Measurements from ENCODE around the gene PNMA8C. TPM values are rescaled to one million over a fixed set of nuclear protein-coding genes. Genes with fewer than 3 reads are reported as not detected.

Gene PNMA8C
- polyA plus RNA-seq, 1 of the 3 experiments (the other 2 are of a cell fraction): 1.3 TPM

- Histone ChIP-seq H3F3A (replicated peaks; ENCODE audit: insufficient read depth) (peaks cover 28% of the 10 kb centered on the region), H3K9me3 (no peaks in the 10 kb centered on the region), H3K27ac (ENCODE audit: low read depth in 2 of 2, low read length in 1 of 2) (no peak overlapping the region), H3K9ac (no peak overlapping the region), H4K20me1 (ENCODE audit: insufficient read depth) (no peaks in the 10 kb centered on the region), H3K4me3 (ENCODE audit: low read depth in 2 of 2, low read length in 1 of 2) (no peak overlapping the region), H3K4me1 (ENCODE audit: control insufficient read depth in 1 of 2, insufficient read depth in 2 of 2, low read depth in 1 of 2, low read length in 1 of 2) (peaks cover 0 to 11% of the 10 kb centered on the region in 2 experiments; a peak in 2 of 4 replicates), H3K79me2 (ENCODE audit: insufficient read depth) (no peaks in the 10 kb centered on the region), H3K27me3 (ENCODE audit: insufficient read depth) (no peaks in the 10 kb centered on the region), H3K36me3 (replicated peaks in 1 of 2; ENCODE audit: control insufficient read depth in 1 of 2, insufficient read depth in 2 of 2, low read length in 1 of 2) (peaks cover 0 to 8% of the 10 kb centered on the region in 2 experiments), H3K9me2 (no peaks in the 10 kb centered on the region), H3K4me2 (no peak overlapping the region), H2AFZ (ENCODE audit: low read depth) (no peak overlapping the region)
- no peak for TF ChIP-seq EZH2phosphoT487 (IDR thresholded peaks at IDR 0.05; ENCODE audit: borderline replicate concordance, low read depth)
- whole genome bisulfite sequencing (ENCODE audit: low lambda C conversion rate): 86% methylated on average over 7 of the region's 7 CpGs
- POLR2A ChIA-PET: no interaction called here
- no peak for DNase-seq
- CTCF ChIA-PET: interaction anchor here (0.6 to 3.1 kb wide), 4 partner anchors 14 to 68 kb away, joined by 3 to 17 read pairs (median 4); no protein-coding TSS in a partner anchor
These were observed 34.8 kb upstream of the PNMA8C start for GRCh38 chr19:46463516-46463915.

DNA sequence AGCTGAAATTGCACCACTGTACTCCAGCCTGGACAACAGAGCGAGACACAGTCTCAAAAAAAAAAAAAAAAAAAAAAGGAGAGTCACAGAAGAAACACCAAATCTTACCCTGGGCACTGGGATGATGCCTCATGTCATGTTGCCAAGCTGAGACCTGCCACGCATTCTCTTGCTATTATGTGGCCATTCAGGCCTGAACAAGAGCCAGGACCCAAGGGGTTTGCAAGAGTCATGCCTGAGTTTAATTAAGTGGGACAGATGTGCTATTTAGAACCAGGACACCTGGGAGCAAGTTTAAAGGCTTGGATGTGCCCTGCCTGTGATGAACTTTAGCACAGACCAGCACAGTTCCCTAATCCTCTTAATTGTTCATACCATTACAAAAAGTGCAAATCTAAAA lies 32.8 kb upstream of the PNMA8C start:
- Histone ChIP-seq H3F3A (replicated peaks; ENCODE audit: insufficient read depth) (peaks cover 13% of the 10 kb centered on the region), H3K4me3 (ENCODE audit: low read depth in 2 of 2, low read length in 1 of 2) (no peak overlapping the region), H3K27me3 (ENCODE audit: insufficient read depth) (no peaks in the 10 kb centered on the region), H3K4me2 (no peak overlapping the region), H3K9me3 (no peaks in the 10 kb centered on the region), H3K36me3 (replicated peaks in 1 of 2; ENCODE audit: control insufficient read depth in 1 of 2, insufficient read depth in 2 of 2, low read length in 1 of 2) (no peaks in the 10 kb centered on the region), H2AFZ (ENCODE audit: low read depth) (no peak overlapping the region), H3K9ac (no peak overlapping the region), H3K79me2 (ENCODE audit: insufficient read depth) (no peaks in the 10 kb centered on the region), H3K4me1 (ENCODE audit: control insufficient read depth in 1 of 2, insufficient read depth in 2 of 2, low read depth in 1 of 2, low read length in 1 of 2) (peaks cover 0 to 4% of the 10 kb centered on the region in 2 experiments; a peak in 2 of 4 replicates), H3K27ac (ENCODE audit: low read depth in 2 of 2, low read length in 1 of 2) (no peak overlapping the region), H3K9me2 (no peaks in the 10 kb centered on the region), H4K20me1 (ENCODE audit: insufficient read depth) (no peaks in the 10 kb centered on the region)
- ChIA-PET CTCF (interaction anchor here (0.9 to 2.3 kb wide), 5 partner anchors 9 to 66 kb away, joined by 3 to 9 read pairs (median 5); no protein-coding TSS in a partner anchor), POLR2A (no interaction called here)
- no peak for DNase-seq
- no peak for TF ChIP-seq ELF1 (IDR thresholded peaks at IDR 0.05)
- peak; percentile 37; the same call in 1 of the 2 replicates for TF ChIP-seq NFIC (IDR thresholded peaks at IDR 0.05; ENCODE audit: borderline replicate concordance)
- peak; percentile 63; the same call in 1 of the 2 replicates for TF ChIP-seq TCF12 (IDR thresholded peaks at IDR 0.05)
- TF ChIP-seq, protein P1, sequence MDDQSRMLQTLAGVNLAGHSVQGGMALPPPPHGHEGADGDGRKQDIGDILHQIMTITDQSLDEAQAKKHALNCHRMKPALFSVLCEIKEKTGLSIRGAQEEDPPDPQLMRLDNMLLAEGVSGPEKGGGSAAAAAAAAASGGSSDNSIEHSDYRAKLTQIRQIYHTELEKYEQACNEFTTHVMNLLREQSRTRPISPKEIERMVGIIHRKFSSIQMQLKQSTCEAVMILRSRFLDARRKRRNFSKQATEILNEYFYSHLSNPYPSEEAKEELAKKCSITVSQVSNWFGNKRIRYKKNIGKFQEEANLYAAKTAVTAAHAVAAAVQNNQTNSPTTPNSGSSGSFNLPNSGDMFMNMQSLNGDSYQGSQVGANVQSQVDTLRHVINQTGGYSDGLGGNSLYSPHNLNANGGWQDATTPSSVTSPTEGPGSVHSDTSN (IDR thresholded peaks at IDR 0.05): peak; percentile 64; the same call in 1 of the 2 replicates
- WGBS (ENCODE audit: low lambda C conversion rate): 89% methylated on average over 2 of the region's 2 CpGs

- Histone ChIP-seq H2AFZ (ENCODE audit: low read depth) (no peak overlapping the region), H3K79me2 (ENCODE audit: insufficient read depth) (no peaks in the 10 kb centered on the region), H3K9me3 (no peaks in the 10 kb centered on the region), H3F3A (replicated peaks; ENCODE audit: insufficient read depth) (peaks cover 7% of the 10 kb centered on the region), H3K4me3 (ENCODE audit: low read depth in 2 of 2, low read length in 1 of 2) (no peak overlapping the region), H3K9me2 (no peaks in the 10 kb centered on the region), H4K20me1 (ENCODE audit: insufficient read depth) (no peaks in the 10 kb centered on the region), H3K36me3 (replicated peaks in 1 of 2; ENCODE audit: control insufficient read depth in 1 of 2, insufficient read depth in 2 of 2, low read length in 1 of 2) (no peaks in the 10 kb centered on the region), H3K4me1 (ENCODE audit: control insufficient read depth in 1 of 2, insufficient read depth in 2 of 2, low read depth in 1 of 2, low read length in 1 of 2) (no peaks in the 10 kb centered on the region; a peak in 1 of 4 replicates), H3K4me2 (no peak overlapping the region), H3K9ac (no peak overlapping the region), H3K27ac (ENCODE audit: low read depth in 2 of 2, low read length in 1 of 2) (no peak overlapping the region), H3K27me3 (ENCODE audit: insufficient read depth) (no peaks in the 10 kb centered on the region)
- no peak for DNase-seq
- ChIA-PET POLR2A (no interaction called here), CTCF (interaction anchor here (1.0 to 2.3 kb wide), 3 partner anchors 9 to 27 kb away, joined by 3 to 9 read pairs (median 5); no protein-coding TSS in a partner anchor)
- 91% methylated on average over 1 of the region's 1 CpG for WGBS (ENCODE audit: low lambda C conversion rate)
- TF ChIP-seq CTCF (IDR thresholded peaks at IDR 0.05) (no peak), MXI1 (IDR thresholded peaks at IDR 0.05; ENCODE audit: low read depth, low read length) (no peak), EP300 (IDR thresholded peaks at IDR 0.05; ENCODE audit: borderline replicate concordance in 1 of 2, low read depth in 1 of 2, low read length in 1 of 2) (no peak), NRF1 (IDR thresholded peaks at IDR 0.05; ENCODE audit: low read depth, low read length) (no peak)
- TF ChIP-seq, protein P2, sequence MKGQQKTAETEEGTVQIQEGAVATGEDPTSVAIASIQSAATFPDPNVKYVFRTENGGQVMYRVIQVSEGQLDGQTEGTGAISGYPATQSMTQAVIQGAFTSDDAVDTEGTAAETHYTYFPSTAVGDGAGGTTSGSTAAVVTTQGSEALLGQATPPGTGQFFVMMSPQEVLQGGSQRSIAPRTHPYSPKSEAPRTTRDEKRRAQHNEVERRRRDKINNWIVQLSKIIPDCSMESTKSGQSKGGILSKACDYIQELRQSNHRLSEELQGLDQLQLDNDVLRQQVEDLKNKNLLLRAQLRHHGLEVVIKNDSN (IDR thresholded peaks at IDR 0.05; ENCODE audit: borderline replicate concordance, low read depth): no peak
These were observed 32.2 kb upstream of the PNMA8C start for GRCh38 chr19:46460981-46461380.

All from SK-N-SH (cell line).